ENCODE results near the gene PTGER4.
A peak's percentile ranks its signal among the peaks of the same experiment; 100 is the strongest.

PTGER4 gene

DNA sequence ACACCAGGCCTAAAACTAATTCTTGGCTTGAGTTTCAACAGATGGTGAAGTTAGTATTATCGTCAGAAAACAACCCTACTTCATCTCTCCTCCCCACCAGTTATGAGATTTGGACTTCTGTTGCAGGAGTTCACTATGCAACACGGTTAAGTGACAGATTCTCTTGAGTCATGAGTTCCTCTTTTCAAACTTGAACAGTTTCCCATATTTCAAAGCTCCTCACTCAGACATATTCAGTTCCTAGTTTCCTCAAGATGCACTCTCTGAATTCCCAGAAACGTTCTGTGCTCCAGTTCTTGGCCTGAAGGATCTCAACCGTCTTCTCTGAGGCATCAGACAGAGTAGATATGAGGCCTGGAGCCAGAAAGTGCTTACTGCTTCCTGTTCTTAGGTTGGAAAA is 7.3 kb upstream of the PTGER4 start:
- DNase-seq, result no peak

DNA sequence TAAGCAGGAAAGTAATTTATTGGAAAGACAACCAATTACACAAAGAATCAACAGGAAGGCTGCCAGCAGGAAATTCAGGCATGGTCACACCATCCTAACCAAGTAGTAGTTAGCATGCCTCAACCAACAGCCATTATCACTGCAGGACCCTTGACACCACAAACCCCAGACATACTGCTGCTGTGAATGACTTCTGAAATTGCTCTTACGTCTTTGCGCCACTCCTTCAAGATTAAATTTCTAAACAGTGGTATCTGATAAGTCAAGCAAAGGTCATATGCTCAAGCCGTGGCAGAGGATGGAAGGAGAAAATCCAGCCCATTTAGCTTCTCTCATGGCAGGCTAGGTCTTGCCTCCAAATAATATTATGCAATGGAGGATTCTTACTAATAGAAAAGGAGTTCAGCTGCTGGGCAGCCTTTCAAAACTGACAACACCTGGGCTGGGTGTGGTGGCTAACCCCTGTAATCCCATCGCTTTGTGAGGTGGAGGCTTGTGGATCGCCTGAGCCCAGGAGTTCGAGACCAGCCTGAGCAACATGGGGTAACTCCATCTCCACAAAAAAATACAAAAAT is 5.0 kb upstream of the PTGER4 start:
- no peak for DNase-seq

DNA sequence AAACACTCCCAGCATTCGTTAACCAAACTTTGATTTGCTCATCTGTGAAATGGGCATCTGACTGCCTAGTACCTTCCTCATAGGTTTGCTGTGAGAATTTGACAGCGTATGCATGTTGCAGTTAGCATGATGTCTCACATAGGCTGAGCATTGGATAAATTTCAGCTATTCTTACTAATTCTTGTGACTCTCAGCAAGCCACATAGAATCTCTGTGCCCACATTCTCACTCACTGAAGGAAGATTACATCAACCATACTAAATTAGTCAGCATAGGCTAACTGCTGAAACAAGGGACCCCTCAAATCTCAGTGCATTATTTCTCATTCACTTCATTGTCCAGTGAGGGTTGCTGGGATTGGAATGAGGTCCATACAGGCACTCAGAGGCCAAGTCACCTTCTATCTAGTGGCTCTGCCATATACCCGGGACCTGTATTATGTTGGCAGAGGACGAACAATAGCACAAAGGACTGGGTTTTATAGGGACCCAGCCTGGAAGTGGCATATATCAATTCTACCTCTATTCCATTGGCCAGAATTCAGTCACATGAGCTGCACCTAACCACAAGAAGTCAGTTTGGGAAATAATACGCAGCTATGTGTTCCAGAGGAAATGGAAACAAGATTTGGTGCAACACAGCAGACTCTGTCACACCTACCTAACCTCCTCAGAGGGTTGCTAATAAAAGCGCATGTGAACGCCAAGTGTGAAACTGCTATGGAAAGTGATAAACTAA is 4.2 kb upstream of the PTGER4 start:
- no peak for DNase-seq

DNA sequence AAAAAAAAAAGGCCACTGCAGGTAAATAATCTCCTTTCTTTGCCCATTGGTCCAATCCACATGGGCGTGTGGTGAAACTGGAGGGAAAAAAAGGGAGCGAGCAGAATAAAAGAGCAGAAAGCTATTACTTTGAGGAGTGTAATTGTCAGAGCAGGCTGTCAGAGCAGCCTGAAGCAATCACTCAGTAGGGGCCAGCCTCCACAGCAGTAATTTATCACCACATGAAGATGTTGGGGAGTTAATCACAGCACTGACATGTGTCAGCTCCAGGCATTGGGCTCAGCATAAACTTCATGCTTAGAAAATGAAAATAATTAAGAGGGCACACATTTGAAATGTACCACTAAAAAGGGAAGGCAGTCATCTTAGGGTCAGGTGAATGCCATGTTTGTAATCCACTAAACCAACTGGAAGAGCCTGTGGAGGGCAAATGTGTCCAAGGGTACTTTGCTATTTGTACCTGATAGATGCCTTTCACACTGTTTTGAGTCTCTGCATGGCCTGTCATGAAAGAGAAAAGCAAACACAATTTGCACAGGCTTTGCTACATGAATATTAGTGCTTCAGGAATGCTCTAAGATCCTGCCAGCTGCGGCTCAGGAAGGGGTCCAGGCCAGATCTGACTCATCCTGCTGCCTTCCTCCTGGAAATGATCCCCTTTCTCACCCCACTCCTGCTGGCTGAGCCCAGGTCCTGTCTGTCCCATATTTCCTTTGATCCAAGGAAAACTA is 2.9 kb upstream of the PTGER4 start:
- DNase-seq, result no peak

DNA sequence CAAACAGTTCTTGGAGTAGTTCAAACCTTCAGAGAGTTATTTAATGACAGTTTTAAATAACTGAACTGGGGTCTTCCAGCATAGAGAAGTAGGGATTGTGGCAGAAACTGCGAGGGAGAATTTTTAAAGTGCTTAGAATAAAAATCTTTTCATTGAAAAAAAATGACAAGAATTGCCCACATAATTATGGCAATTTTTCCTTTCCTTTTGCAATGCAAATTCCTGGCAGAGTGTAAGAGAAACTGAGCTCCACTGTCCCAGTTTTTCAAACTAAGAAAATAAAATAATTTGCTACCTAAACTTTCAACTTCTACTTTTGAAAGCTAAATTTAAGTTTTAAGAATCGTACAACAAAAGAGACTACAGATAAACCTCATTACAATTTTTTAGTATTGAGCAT is 2.3 kb upstream of the PTGER4 start:
- DNase-seq, result no peak

DNA sequence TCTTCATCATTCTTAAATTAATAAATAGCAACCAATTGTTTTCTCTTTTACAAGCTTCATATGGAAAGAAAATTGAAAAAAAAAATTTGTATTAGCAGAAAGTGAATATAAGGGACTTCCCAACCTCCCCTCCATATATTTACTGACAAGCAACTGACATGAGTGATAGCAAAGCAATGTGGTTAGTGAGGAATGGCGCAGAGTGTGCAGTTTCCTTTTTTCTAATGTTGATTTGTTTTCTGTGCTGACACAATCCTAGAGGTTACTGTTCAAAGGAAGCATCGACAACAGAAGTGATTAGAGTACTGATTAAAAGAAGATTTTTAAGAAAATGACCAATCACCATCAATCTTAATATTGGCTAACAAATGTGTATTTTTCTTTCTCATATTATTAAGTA is 1.7 kb upstream of the PTGER4 start:
- no peak for DNase-seq

DNA sequence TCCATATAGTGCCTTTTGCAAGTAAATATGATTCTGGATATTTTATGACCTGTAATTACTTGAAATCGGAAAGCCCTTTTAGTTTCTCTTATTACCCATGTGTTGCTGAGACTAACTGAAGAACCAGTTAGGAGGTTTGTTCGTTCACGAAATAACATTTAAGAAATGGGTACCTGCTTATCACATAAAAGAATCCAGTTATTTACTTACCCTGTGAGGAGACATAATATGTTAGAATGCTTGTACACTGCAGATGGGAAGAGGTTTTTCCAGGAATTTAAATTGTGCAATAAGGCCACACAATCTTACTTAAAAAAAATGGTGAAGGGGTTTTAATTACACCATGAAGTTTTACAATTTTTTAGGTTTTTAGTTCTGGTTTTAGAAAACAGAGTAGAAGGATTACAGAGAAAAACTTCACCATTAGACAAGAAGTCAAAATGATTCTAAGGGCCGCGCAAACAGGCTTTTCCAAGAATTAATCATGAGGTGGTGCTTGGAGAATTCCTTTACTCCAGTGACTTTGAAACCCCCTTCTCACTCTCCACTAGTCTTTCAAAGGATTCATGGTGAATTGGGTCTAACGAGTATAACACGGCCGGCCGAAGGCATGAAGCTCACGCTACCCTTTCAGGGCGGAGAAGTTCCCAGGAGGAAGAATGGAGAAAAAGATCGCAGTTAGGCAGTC is 1.1 kb upstream of the PTGER4 start:
- DNase-seq, result no peak

DNA sequence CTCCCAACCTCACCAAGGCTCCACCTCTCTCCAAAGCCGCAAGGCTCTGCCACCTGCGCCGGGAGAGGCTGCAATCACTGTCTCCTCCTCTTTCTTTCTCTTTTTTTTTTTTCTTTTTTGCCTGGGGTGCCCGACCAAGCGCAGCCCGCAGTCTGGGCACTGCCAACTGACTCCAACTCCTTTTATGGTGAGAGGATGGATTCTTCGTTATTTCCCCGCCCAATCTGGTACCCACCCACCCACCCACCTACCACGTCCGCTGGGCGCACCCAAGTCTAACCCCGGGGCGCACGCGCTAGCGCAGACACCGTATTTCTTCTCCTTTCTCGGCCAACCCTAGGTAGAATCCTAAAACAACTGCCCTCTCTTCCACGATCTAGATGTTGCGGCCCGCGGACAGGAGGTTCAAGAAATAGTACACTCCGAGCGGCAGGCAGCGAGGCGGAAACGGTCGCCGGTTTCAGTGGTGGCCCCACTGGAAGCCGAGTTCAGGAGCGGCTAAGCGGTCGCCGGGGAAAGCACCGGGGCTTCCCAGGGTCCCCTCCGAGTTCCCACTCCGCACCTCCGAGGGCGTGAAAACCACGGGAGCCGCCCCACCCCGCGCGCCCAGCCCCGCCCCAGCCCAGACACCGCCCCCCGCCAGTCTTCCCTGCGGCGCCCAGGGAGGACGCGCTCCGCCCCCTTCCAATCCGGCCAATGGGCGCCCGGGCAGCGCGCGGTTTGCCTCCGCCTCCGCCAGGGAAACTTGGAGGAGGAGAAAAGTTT is 385 bp upstream of the PTGER4 start:
- DNase-seq, result peak; percentile 93 to 94

DNA sequence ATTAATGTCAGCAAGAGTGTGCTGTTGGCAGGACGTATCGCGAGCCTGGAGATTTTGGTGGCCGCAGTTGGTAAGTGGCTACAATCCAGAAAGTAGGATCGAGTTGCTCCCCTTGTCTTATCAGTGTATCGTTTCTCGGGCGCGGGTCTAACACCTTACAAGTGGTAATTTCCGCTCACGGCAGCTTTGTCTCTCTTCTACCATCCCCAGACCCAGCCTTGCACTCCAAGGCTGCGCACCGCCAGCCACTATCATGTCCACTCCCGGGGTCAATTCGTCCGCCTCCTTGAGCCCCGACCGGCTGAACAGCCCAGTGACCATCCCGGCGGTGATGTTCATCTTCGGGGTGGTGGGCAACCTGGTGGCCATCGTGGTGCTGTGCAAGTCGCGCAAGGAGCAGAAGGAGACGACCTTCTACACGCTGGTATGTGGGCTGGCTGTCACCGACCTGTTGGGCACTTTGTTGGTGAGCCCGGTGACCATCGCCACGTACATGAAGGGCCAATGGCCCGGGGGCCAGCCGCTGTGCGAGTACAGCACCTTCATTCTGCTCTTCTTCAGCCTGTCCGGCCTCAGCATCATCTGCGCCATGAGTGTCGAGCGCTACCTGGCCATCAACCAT is 1.1 kb downstream of the PTGER4 start:
- DNase-seq, result peak; percentile 56 to 59

DNA sequence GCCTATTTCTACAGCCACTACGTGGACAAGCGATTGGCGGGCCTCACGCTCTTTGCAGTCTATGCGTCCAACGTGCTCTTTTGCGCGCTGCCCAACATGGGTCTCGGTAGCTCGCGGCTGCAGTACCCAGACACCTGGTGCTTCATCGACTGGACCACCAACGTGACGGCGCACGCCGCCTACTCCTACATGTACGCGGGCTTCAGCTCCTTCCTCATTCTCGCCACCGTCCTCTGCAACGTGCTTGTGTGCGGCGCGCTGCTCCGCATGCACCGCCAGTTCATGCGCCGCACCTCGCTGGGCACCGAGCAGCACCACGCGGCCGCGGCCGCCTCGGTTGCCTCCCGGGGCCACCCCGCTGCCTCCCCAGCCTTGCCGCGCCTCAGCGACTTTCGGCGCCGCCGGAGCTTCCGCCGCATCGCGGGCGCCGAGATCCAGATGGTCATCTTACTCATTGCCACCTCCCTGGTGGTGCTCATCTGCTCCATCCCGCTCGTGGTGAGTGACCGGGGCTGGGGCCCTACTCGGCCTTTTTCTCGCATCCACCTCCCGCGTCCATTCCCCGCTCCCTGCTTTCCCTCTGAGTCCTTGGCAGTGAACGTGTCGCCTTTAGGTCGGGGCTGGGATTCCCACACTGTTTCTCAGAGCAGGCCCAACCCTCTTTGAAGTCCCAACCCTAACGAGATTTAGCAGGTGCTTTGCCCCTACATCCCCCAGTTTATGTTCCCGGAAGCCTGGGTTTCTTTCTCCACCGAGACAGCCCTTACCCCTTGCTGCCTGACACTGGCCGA is 1.8 kb downstream of the PTGER4 start:
- peak; percentile 44 to 58 for DNase-seq

DNA sequence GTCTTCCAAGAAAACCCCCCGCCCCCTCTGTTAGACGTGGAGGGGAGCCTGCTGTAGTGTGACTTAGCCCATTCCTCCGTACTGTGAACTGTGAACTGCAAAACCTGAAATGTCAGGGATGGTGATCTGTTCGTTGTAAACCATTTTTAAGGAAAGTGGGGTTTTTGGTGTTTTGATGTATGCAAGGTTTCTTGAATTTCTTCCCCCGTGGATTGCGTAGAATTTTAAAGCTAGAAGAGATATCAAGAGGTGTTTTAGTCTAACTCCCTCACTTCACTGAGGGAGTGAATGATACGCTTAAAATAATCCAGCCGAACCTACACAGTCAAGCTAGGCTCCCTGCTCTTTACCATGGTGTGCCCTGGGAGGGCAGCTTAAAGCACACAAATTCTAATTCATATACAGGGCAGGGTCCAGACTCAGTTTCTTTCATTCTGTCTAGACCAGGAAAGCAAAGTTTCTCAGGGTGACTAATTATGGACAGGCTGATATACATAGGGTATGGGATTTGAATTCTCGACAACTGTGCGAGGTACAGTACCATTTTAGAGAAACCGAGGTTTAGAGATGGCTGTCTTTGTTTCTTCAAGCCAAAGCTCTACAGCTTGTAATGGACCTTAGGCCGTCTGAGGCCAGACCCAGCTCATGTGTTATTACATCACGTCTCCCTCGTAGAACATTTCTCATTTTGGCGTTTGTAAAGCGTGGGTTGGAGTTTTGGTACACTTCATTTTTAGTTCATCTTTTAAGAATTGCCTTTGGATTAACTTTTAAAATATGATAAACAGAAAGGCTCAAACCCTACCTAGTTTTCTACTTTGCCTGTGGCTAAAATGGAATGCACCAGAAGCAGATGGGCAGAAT is 2.7 kb downstream of the PTGER4 start:
- no peak for DNase-seq

DNA sequence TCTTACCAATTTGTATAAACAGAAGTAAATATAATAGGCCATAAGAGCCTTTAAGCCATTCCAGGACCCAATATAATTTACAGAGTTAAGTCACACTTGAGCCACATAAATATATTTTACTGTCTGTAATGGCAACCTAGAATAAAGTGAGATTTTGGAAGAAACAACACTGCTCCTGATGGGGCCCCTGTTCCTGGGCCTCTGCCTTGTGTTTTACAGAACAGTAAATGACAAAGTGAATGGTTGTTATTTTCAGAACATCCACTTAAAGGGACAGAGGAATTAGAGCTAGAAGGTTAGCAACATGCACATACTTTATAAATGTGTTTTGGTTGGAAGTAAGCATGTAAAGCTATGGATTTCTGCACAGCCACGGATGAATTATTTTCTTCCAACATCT is 3.6 kb downstream of the PTGER4 start:
- no peak for DNase-seq

DNA sequence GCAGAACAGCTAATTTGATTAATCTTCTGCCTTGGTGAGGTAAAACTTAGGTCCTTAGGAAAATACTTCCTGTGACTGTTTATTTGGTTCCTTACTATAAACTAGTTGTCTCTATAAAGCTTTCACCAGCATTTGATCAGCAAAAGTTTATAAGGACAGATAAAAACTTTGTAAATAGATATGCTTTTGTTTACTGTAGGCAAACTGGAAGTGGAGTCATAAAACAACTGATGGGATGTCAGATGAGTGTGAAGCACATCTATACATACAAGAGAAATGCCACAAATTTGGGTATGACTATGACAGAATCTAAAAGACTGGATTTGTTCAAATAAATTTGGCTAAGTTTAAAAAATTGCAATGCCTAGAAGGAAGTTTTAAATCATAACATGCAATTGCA is 5.5 kb downstream of the PTGER4 start:
- DNase-seq, result no peak

DNA sequence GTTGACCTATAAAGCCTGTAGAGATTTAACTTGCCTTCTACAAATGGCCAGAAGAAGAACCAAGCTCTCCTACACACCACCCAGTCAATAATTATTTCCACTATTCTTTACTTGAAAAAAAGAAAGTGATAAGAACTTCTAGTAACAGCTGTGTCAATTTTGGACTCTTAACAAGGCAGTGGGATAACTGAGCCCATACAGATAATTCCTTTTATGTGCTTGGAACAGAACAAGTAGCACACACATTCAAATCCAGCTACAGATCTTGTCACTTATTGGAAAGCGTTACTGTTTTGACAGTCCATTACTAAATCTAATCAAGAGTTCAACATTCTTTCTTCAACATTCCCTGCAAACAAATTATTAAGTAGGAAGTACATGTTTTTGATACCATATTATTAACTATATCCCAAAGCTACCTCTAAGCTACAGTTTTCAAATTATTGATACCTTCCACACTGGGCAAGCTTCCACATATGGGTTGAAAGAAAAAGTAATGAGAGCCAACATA is 6.3 kb downstream of the PTGER4 start:
- no peak for DNase-seq

DNA sequence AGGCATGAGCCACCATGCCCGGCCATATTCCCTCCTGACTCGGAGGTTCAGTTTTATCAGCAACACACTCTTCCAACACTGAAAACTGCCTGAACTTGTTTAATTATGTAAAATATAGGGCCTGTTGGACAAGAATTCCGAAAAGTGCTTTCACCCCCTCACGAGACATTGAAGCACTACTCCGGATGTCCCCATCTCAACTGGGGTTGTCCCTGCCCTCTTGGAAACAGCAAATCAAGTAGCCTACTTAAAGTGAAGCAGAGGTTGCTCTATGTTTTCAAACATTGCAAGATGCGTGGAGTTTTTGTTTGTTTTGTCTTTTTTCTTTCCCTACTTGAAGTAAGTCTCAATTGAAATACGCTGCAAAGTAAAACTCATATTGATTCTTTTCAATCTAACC is 7.6 kb downstream of the PTGER4 start:
- DNase-seq, result peak in 1 of 2 experiments; percentile 44

DNA sequence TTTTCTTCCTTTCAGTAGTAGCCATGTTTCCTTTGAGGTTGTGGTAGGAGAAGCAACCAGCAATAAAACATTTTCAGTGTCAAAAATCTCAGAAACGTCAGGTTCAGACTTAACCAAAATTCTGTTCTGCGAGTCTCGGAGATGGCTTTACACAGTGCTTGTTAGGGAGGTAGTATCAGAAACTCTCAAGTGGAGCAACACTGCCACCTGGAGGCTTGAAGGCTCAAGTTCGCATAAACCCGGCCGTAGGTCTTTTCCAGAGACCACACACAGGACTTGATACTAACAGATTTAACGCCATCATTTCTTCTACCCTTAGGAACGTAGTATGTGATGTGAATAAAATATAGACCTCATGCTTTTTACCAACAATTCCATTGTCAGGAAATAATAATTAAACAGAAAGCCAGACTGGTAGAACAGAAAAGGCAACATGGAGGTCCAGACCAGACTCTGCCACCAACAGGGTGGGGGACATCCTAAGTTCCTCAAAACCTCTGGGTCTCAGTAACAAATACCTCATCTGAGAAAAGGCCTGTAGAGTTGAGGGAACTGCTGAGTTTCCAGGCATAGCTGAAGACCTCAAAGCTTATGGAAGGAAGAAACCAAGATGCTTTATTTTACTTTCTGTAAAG is 8.5 kb downstream of the PTGER4 start:
- peak; percentile 88 to 90 for DNase-seq

DNA sequence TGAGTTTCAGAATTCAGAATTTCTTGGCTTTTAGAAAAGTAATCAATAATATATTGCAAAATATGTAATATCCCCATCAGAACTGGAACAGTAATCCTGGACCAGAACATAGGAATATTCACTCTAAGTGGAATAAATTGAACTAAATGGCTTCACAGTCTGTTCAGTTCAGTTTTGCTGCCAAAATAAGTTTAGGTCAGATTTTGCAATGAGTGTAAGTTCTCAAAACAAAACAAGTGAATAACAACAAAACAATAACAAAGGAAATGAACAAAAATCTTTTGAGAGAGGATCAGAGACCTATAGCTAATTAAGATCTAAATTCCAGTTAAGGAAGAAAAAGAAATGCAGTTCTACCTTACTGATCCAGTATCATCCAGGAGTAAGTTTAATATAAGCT is 9.3 kb downstream of the PTGER4 start:
- DNase-seq, result no peak

DNA sequence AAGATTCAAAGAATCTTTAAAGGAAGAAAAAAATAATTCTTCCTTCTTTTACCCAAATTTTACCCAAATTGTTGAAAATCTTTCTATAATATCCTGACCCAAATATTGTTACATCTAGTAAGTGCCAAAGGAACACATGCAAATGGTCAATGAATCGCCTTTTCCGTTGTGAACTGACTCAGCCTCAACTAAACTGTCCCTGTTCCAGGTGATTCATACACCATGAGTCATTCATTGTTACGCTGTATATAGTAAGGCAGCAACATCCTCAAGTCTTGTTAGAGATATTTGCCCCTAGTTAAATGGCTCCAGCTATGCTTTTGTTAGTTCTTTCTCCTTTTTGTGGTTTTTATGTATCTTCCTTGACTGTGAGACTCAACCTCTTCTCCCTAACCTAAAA is 9.7 kb downstream of the PTGER4 start:
- peak in 1 of 2 experiments; percentile 56 for DNase-seq

DNA sequence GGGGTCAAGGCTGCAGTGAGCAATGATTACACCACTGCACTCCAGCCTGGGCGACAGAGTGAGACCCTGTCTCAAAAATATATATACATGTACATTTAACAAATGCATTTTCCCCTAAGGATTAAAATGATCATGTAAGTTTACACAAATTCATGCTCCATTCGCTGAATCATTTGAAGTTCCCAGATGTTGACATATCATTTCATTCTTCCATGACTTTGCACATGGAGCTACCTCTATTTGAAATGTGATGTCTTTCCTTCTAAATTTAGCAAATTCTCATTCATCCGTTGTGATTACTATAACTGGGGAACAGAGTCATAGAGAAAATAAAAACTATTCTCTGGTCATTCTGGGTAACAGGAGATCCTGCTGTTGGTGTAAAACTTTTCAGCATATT is 10.6 kb downstream of the PTGER4 start:
- DNase-seq, result no peak

DNA sequence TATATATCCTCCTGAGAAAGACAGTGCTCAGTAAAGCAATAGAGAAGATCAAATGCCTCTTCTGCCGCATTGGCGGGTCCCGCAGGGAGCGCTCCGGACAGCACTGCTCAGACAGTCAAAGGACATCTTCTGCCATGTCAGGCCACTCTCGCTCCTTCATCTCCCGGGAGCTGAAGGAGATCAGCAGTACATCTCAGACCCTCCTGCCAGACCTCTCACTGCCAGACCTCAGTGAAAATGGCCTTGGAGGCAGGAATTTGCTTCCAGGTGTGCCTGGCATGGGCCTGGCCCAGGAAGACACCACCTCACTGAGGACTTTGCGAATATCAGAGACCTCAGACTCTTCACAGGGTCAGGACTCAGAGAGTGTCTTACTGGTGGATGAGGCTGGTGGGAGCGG is 12.2 kb downstream of the PTGER4 start:
- DNase-seq, result no peak
